Prostate gland (tissue), 2 donors: ENCODE results near the gene SPTBN2.

Experiments
- CTCF ChIP-seq, 4 experiments: fragments of 200-600 bp in 2 of 4; fragments of 450-650 bp in 2 of 4; sonication (generic) in 2 of 4; IDR thresholded peaks; 1 replicate in 3 of 4; 2 replicates in 1 of 4; pipeline ENCODE4 v1.5.1; 2016 to 2019; ENCODE audit warnings: antibody characterized with exemption in 4 of 4, mild to moderate bottlenecking in 2 of 4, moderate library complexity in 2 of 4
- POLR2A ChIP-seq: fragments of 450-650 bp; IDR thresholded peaks from one replicate; pipeline ENCODE4 v1.6.1; 2016; ENCODE audit warnings: antibody characterized with exemption, mild to moderate bottlenecking
- POLR2AphosphoS5 ChIP-seq: sonication (generic); formaldehyde crosslinking; IDR thresholded peaks from one replicate; pipeline ENCODE4 v1.6.1; 2017; ENCODE audit warnings: antibody characterized with exemption

GRCh38 chr11:66739983-66740382 is 11.0 kb upstream of the SPTBN2 start:
- no peak for TF ChIP-seq CTCF (IDR thresholded peaks at IDR 0.05)
- no peak for TF ChIP-seq POLR2AphosphoS5
- no peak for TF ChIP-seq POLR2A
